Upper lobe of left lung (tissue), 6 donors: ENCODE data around the gene TNFAIP2. TPM values are rescaled to one million over a fixed set of nuclear protein-coding genes. Genes with fewer than 3 reads are reported as not detected.

Source experiments
- ATAC-seq, 2 donors: fragments of 200-7000 bp; cut with Tn5 transposase; one replicate each; pipeline ENCODE4 v1.9.1; 2022; ENCODE audit warnings: mild to moderate bottlenecking in 2 of 2, moderate library complexity in 2 of 2; ENCODE audit not compliant: low FRiP score in 2 of 2
- DNase-seq, 2 donors: peaks; one replicate each; pipeline ENCODE4 v3.0.0-alpha.2; 2019 to 2020
- H3K27ac ChIP-seq, 4 donors: fragments of 200-600 bp; sonication (generic); one replicate each; pipeline ENCODE4 v1.5.1; 2016 to 2019
- H3K27me3 ChIP-seq, 4 donors: fragments of 200-600 bp; sonication (generic); one replicate each; pipeline ENCODE4 v1.5.1; 2017 to 2019
- H3K36me3 ChIP-seq, 4 donors: fragments of 200-600 bp; sonication (generic); one replicate each; pipeline ENCODE4 v1.5.1; 2016 to 2019
- H3K4me1 ChIP-seq, 4 donors: fragments of 200-600 bp; sonication (generic); one replicate each; pipeline ENCODE4 v1.5.1; 2018 to 2019
- H3K4me3 ChIP-seq, 4 donors: fragments of 200-600 bp; sonication (generic); one replicate each; pipeline ENCODE4 v1.5.1; 2017 to 2019; ENCODE audit warnings: mild to moderate bottlenecking in 2 of 4, moderate library complexity in 1 of 4
- H3K9me3 ChIP-seq, 4 donors: fragments of 200-600 bp; sonication (generic); one replicate each; pipeline ENCODE4 v1.5.1; 2018 to 2019
- CTCF ChIP-seq, 6 experiments: fragments of 450-650 bp in 4 of 6; fragments of 200-600 bp in 2 of 6; sonication (generic) in 2 of 6; IDR thresholded peaks; one replicate each; pipeline ENCODE4 v1.5.1; 2016 to 2019; ENCODE audit warnings: antibody characterized with exemption in 6 of 6
- EP300 ChIP-seq, 4 donors: sonication (generic); formaldehyde crosslinking; IDR thresholded peaks; one replicate each; pipeline ENCODE4 v1.5.1; 2017; ENCODE audit warnings: antibody characterized with exemption in 4 of 4, control low read depth in 2 of 4
- POLR2A ChIP-seq, 4 donors: fragments of 450-650 bp; IDR thresholded peaks; one replicate each; pipeline ENCODE4 v1.5.1; 2016 to 2017; ENCODE audit warnings: antibody characterized with exemption in 4 of 4, mild to moderate bottlenecking in 2 of 4
- POLR2AphosphoS5 ChIP-seq, 2 donors: sonication (generic); formaldehyde crosslinking; IDR thresholded peaks; one replicate each; pipeline ENCODE4 v1.5.1; 2017; ENCODE audit warnings: antibody characterized with exemption in 2 of 2
- WGBS, 2 donors: methylation state at CpG; one replicate each; pipeline ENCODE4 v1.1.5; 2017 to 2018; 5-methylcytosine and 5-hydroxymethylcytosine counted together
- total RNA-seq, 6 donors: library from RNA; depleted of rRNA in 4 of 6; stranded (reverse); fragments of >200 nt in 4 of 6; gene quantifications; one replicate each; pipeline versions ENCODE4 v1.1.0 to v1.2.1, GENCODE V29; 2016 to 2021
- donor health status: DM: no; HTN: no; CAD: no; lungs with moderate emphysema.
- donor health status: DM: no; HTN: yes; CAD: no; lungs with severe emphysema.

TNFAIP2 gene
- total RNA-seq, 6 donors from 2014 or later = 51.2 to 542 (median 229) TPM

- TF ChIP-seq CTCF (IDR thresholded peaks at IDR 0.05) (no peak), POLR2AphosphoS5 (IDR thresholded peaks at IDR 0.05) (no peak), EP300 (IDR thresholded peaks at IDR 0.05) (no peak), POLR2A (IDR thresholded peaks at IDR 0.05) (no peak)
- Histone ChIP-seq H3K36me3 (no peaks in the 10 kb centered on the region), H3K27me3 (peaks cover 0 to 34% (median 20%) of the 10 kb centered on the region in 4 donors), H3K27ac (no peak overlapping the region), H3K9me3 (no peaks in the 10 kb centered on the region), H3K4me3 (no peak overlapping the region), H3K4me1 (peaks cover 26 to 38% (median 28%) of the 10 kb centered on the region in 4 donors)
- ATAC-seq (no peak), DNase-seq (no peak)
- 84 to 91% methylated on average over 11 of the region's 11 CpGs for WGBS, 2 donors
Observed at GRCh38 chr14:103101257-103101962, 21.9 kb upstream of the TNFAIP2 start.

DNA sequence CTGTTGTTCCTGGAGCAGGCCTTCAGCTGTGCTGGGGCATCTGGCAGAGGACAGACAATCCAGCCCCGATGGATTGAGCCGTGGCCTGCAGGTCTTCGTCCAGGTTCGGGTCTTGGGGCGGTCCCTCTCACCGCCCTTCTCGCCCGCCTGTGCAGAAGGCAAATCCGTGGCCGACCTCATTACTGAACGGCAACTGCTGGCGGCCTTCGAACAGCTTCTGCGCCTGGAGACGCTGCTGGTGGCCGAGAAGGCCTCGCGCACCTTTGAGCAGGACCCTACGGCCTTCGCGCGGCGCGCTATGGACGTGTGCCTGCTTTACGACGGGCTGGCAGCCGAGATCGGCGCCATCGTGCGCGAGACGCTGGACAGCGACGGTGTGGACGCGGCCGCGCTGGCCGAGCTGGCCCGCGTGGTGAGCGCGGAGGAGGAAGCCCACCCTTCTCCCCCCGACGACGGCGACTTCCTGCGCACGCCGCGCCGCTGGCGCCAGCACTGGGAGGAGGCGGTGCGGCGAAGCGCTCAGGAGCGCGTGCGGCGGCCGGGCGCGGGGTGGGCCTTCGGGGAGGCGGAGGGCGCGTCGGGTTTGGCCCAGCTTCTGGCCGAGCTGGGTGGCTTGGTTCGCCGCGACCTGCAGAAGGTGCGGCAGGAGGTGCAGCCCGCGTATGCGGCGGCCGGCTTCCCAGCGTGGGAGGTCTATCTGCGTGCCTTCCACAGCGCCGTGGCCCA lies 21.1 kb upstream of the TNFAIP2 start:
- Histone ChIP-seq H3K9me3 (no peaks in the 10 kb centered on the region), H3K27me3 (peaks cover 0 to 34% (median 20%) of the 10 kb centered on the region in 4 donors), H3K4me1 (peaks cover 26 to 38% (median 28%) of the 10 kb centered on the region in 4 donors), H3K36me3 (no peaks in the 10 kb centered on the region), H3K4me3 (no peak overlapping the region), H3K27ac (no peak overlapping the region)
- DNase-seq (peak in 1 of 2 donors; percentile 86), ATAC-seq (no peak)
- WGBS, 2 donors = 25 to 70% methylated on average over 20 to 22 of the region's 85 CpGs
- no peak for TF ChIP-seq CTCF (IDR thresholded peaks at IDR 0.05)
- TF ChIP-seq EP300 (IDR thresholded peaks at IDR 0.05) = no peak
- TF ChIP-seq POLR2AphosphoS5 (IDR thresholded peaks at IDR 0.05) = no peak
- TF ChIP-seq POLR2A (IDR thresholded peaks at IDR 0.05) = no peak

DNA sequence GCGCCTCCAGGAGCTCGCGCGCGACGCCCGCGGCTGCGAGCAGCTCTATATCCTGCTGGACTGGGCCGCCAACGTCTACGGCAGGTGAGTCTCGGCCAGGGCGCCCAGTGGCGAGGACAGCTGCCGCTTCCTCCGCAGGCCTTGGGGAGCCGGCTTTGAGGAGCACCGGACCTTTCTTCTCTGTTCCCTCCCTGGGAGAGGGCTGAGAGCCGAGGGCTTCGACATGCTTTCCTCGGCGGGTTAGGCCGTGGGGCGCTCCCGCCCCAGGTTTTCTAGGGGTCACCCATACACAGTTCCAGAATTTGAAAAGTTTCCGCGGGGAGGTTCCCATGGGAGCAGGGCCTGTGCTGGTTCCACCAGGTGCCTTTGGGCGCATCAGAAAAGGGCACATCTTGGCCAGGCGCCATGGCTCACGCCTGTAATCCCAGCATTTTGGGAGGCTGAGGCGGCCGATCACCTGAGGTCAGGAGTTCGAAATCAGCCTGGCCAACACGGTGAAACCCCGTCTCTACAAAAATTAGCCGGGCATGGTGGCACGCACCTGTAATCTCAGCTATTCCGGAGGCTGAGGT lies 20.5 kb upstream of the TNFAIP2 start:
- Histone ChIP-seq H3K27ac (no peak overlapping the region), H3K36me3 (no peaks in the 10 kb centered on the region), H3K4me1 (peaks cover 26 to 38% (median 28%) of the 10 kb centered on the region in 4 donors), H3K27me3 (peaks cover 0 to 34% (median 20%) of the 10 kb centered on the region in 4 donors), H3K9me3 (no peaks in the 10 kb centered on the region), H3K4me3 (no peak overlapping the region)
- DNase-seq (no peak), ATAC-seq (no peak)
- TF ChIP-seq EP300 (IDR thresholded peaks at IDR 0.05) (no peak), CTCF (IDR thresholded peaks at IDR 0.05) (no peak), POLR2A (IDR thresholded peaks at IDR 0.05) (no peak), POLR2AphosphoS5 (IDR thresholded peaks at IDR 0.05) (no peak)
- 54 to 58% methylated on average over 7 to 23 of the region's 39 CpGs for WGBS, 2 donors

- 11 to 19% methylated on average over 15 to 16 of the region's 68 CpGs for WGBS, 2 donors
- peak; percentile 54 to 92 for DNase-seq
- peak in 1 of 2 donors; percentile 13 for TF ChIP-seq POLR2AphosphoS5 (IDR thresholded peaks at IDR 0.05)
- TF ChIP-seq POLR2A (IDR thresholded peaks at IDR 0.05) = no peak
- TF ChIP-seq CTCF (IDR thresholded peaks at IDR 0.05) = peak in 4 of 6 experiments; percentile 8 to 42 (median 25)
- TF ChIP-seq EP300 (IDR thresholded peaks at IDR 0.05) = no peak
- peaks cover 26 to 40% (median 33%) of the 10 kb centered on the region in 4 donors for H3K4me1 ChIP-seq
- H3K9me3 ChIP-seq = no peaks in the 10 kb centered on the region
- H3K27me3 ChIP-seq = peaks cover 0 to 34% (median 20%) of the 10 kb centered on the region in 4 donors
- no peak overlapping the region for H3K27ac ChIP-seq
- ATAC-seq = peak in 1 of 2 donors; percentile 64
- H3K4me3 ChIP-seq = peak overlapping the region in 3 of 4 donors; percentile 19 to 35 (median 27)
- no peaks in the 10 kb centered on the region for H3K36me3 ChIP-seq
Observed at GRCh38 chr14:103103461-103104388, 19.5 kb upstream of the TNFAIP2 start.
